GM19463 (cell line): ENCODE measurements around the gene LRRC57.

Experiments used
- ATAC-seq: cut with Tn5 transposase; IDR thresholded peaks from one replicate; pipeline ENCODE4 v1.9.1; 2021; ENCODE audit warnings: mild to moderate bottlenecking, moderate library complexity; ENCODE audit not compliant: unreplicated experiment

The LRRC57 gene

GRCh38 chr15:42553554-42553953, 5.0 kb upstream of the LRRC57 start:
- ATAC-seq = no peak

GRCh38 chr15:42549741-42550392, 1.3 kb upstream of the LRRC57 start:
- ATAC-seq = no peak

- ATAC-seq = peak; percentile 12
Measured at GRCh38 chr15:42549032-42549491, 469 bp upstream of the LRRC57 start.

GRCh38 chr15:42547918-42548248, 710 bp downstream of the LRRC57 start:
- no peak for ATAC-seq

GRCh38 chr15:42544853-42545629, 3.6 kb downstream of the LRRC57 start:
- ATAC-seq = no peak

GRCh38 chr15:42533246-42533645, 15.3 kb downstream of the LRRC57 start:
- no peak for ATAC-seq

GRCh38 chr15:42528970-42529369, 19.6 kb downstream of the LRRC57 start:
- ATAC-seq = no peak

- no peak for ATAC-seq
Measured at GRCh38 chr15:42523331-42523730, 25.3 kb downstream of the LRRC57 start.

- ATAC-seq = no peak
Measured at GRCh38 chr15:42511007-42511391, 37.6 kb downstream of the LRRC57 start.

- no peak for ATAC-seq
Measured at GRCh38 chr15:42510258-42511006, 38.2 kb downstream of the LRRC57 start.

GRCh38 chr15:42508263-42508690, 40.3 kb downstream of the LRRC57 start:
- no peak for ATAC-seq

GRCh38 chr15:42507514-42507913, 41.1 kb downstream of the LRRC57 start:
- no peak for ATAC-seq

- ATAC-seq = no peak
Measured at GRCh38 chr15:42504631-42505030, 44.0 kb downstream of the LRRC57 start.

- no peak for ATAC-seq
Measured at GRCh38 chr15:42503825-42504224, 44.8 kb downstream of the LRRC57 start.

GRCh38 chr15:42502477-42502876, 46.1 kb downstream of the LRRC57 start:
- ATAC-seq = no peak

- ATAC-seq = no peak
Measured at GRCh38 chr15:42499858-42500609, 48.6 kb downstream of the LRRC57 start.

GRCh38 chr15:42498212-42499068, 50.2 kb downstream of the LRRC57 start:
- no peak for ATAC-seq

- ATAC-seq = peak; percentile 89
Measured at GRCh38 chr15:42495361-42496212, 53.0 kb downstream of the LRRC57 start, which contains the start of gene SNAP23. Gene SNAP23, plus strand, starts transcription at chr15:42495634. Its CDS starts 16,213 bp downstream, at chr15:42511847.

GRCh38 chr15:42494998-42495360, 53.6 kb downstream of the LRRC57 start:
- no peak for ATAC-seq
